IPS-18a (cell line): ENCODE results near the gene STK36.

Experiments
- H3K27ac ChIP-seq: one replicate; pipeline ENCODE4 v1.5.1; 2013; ENCODE audit warnings: low read length
- H3K27me3 ChIP-seq: one replicate; pipeline ENCODE4 v1.6.1; 2013; ENCODE audit warnings: mild to moderate bottlenecking, low read length; ENCODE audit not compliant: control insufficient read depth, insufficient read depth
- H3K36me3 ChIP-seq: one replicate; pipeline ENCODE4 v1.6.1; 2013; ENCODE audit warnings: low read depth, low read length; ENCODE audit not compliant: control insufficient read depth
- H3K4me1 ChIP-seq: one replicate; pipeline ENCODE4 v1.6.1; 2013; ENCODE audit warnings: low read depth, low read length; ENCODE audit not compliant: control insufficient read depth
- H3K4me3 ChIP-seq: one replicate; pipeline ENCODE4 v1.5.1; 2013; ENCODE audit warnings: low read length
- H3K9ac ChIP-seq: one replicate; pipeline ENCODE4 v1.6.1; 2013; ENCODE audit warnings: mild to moderate bottlenecking, low read length, moderate library complexity
- H3K9me3 ChIP-seq: one replicate; pipeline ENCODE4 v1.6.1; 2013; ENCODE audit warnings: low read depth, low read length; ENCODE audit not compliant: control insufficient read depth

Gene STK36, protein sequence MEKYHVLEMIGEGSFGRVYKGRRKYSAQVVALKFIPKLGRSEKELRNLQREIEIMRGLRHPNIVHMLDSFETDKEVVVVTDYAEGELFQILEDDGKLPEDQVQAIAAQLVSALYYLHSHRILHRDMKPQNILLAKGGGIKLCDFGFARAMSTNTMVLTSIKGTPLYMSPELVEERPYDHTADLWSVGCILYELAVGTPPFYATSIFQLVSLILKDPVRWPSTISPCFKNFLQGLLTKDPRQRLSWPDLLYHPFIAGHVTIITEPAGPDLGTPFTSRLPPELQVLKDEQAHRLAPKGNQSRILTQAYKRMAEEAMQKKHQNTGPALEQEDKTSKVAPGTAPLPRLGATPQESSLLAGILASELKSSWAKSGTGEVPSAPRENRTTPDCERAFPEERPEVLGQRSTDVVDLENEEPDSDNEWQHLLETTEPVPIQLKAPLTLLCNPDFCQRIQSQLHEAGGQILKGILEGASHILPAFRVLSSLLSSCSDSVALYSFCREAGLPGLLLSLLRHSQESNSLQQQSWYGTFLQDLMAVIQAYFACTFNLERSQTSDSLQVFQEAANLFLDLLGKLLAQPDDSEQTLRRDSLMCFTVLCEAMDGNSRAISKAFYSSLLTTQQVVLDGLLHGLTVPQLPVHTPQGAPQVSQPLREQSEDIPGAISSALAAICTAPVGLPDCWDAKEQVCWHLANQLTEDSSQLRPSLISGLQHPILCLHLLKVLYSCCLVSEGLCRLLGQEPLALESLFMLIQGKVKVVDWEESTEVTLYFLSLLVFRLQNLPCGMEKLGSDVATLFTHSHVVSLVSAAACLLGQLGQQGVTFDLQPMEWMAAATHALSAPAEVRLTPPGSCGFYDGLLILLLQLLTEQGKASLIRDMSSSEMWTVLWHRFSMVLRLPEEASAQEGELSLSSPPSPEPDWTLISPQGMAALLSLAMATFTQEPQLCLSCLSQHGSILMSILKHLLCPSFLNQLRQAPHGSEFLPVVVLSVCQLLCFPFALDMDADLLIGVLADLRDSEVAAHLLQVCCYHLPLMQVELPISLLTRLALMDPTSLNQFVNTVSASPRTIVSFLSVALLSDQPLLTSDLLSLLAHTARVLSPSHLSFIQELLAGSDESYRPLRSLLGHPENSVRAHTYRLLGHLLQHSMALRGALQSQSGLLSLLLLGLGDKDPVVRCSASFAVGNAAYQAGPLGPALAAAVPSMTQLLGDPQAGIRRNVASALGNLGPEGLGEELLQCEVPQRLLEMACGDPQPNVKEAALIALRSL (N-terminal part only)

DNA sequence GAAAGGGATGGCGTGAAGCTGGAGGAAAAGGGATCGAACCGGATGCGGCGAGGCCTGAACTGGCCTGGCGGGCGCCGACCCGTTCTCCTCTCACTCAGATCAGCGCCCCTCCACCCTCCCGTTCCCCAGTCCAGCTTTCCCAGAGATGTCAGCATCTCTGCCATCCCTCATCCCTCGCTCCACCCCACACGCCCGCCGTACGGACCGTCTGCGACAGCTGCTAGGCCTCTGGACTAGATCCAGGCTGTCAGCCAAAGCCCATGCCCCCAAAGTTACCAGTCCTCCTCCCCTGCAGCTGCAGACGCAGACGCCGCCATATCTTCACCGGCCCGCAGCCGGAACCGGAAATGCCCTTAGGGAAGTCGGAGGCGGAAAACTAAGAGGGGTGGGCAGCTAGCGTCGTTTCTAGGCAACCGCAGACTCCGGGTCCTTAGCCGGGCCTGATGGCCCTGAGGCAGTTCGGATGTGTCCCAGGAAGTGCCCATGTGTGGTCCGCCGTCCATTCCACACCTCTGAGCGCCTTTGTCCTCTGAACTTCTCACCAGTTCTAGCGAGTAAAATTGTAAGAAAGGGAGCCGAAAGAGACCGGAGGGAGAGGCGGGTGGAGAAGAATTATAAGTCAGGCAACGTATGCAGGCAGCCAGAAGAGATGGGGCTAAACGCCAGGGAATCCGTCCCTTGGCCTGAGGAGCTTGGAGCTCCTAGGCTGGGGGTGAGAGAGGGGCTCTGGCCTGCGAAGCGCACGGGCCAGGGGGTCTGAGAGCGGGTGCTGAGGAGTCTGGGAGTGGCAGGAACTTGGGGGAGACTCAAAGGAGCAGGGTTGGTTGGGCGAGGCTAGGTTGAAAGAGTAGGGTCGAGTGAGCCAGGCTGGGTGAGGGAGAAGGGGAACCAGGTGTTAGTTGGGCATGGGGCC lies at the start of gene STK36, which contains the start of gene RNF25:
STK36 (plus strand) TSS at position 433 of the 913 bp plus-strand sequence. CDS start 744 bp downstream, outside the sequence.
RNF25 (minus strand) TSS at position 349 of the 913 bp plus-strand sequence; CDS start at position 317, 32 bp downstream.
- peak within 1 kb of the TSS; percentile 74 for H3K27ac ChIP-seq
- peaks cover 20% of the 10 kb centered on the region for H3K36me3 ChIP-seq
- peak within 1 kb of the TSS; percentile 86 for H3K4me3 ChIP-seq
- peak within 1 kb of the TSS; percentile 86 for H3K9ac ChIP-seq
- no peaks in the 10 kb centered on the region for H3K27me3 ChIP-seq
- no peaks in the 10 kb centered on the region for H3K4me1 ChIP-seq
- no peaks in the 10 kb centered on the region for H3K9me3 ChIP-seq

DNA sequence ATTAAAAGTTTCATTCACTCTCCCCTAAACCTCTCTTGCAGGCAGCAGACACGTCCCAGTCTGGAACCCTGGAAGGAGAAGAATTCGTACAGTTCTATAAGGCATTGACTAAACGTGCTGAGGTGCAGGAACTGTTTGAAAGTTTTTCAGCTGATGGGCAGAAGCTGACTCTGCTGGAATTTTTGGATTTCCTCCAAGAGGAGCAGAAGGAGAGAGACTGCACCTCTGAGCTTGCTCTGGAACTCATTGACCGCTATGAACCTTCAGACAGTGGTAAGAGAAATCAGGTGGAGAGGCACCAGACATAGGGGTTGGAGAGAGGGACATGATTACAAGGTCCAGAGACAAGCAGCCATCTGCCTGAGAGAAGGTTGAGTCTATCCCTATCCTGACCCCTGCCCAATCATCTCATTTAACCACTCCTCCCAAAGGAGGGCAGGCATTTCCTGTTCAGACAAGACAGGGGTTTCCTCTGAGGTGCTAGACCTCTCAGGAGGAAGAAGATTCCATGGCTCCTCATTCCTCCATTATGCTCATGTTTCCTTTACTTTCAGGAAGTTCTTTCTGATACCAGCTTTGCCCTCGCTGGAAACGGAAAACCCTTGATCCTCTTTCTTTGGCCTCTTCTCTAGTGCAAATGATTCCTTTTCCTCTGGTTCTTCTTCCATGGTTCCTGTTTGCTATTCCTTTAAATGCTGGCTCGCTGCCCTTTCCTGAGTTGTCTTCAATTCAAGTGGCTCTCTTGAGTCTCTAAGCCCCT lies 49.1 kb upstream of the STK36 start:
- Histone ChIP-seq H3K27me3 (no peaks in the 10 kb centered on the region), H3K9me3 (no peaks in the 10 kb centered on the region), H3K27ac (no peak overlapping the region), H3K4me1 (no peaks in the 10 kb centered on the region), H3K36me3 (no peaks in the 10 kb centered on the region), H3K4me3 (no peak overlapping the region), H3K9ac (no peak overlapping the region)

DNA sequence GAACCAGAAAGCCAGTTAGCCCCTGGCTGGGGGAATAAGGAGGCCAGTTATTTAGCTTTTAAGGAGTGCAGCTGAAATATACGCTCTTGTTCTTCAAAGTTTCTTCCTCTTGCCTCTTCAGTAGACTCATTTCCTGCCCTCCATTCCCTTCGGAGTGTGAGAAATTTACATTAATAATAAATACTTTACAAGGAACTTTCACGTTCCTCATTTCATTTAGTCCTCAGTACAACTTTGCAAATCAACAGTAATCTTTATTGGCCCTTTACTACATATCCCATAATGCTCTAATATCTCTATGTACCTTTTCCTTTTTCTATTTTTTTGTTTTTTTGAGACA lies 48.5 kb upstream of the STK36 start:
- no peaks in the 10 kb centered on the region for H3K27me3 ChIP-seq
- H3K9ac ChIP-seq, result no peak overlapping the region
- no peaks in the 10 kb centered on the region for H3K36me3 ChIP-seq
- H3K4me1 ChIP-seq, result no peaks in the 10 kb centered on the region
- H3K27ac ChIP-seq, result no peak overlapping the region
- no peaks in the 10 kb centered on the region for H3K9me3 ChIP-seq
- H3K4me3 ChIP-seq, result no peak overlapping the region

DNA sequence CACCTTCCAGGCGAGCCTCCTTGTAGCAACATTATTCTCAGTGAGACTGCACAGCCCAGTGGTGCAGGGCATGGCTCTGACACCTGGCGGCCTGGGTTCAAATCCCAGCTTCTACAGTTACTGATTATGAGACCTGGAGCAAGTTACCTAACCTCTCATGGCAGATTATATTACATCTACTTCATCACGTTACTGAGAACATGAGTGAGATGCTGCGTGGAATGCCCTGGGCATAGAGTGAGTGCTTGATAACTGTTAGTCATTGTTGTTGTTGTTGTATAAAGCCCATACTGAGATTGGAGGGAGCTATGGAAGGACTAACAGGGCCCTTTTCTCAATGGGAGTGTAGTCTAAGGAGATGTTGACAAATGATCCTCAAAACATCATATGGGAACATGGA lies 45.5 kb upstream of the STK36 start:
- Histone ChIP-seq H3K36me3 (no peaks in the 10 kb centered on the region), H3K9ac (no peak overlapping the region), H3K27ac (no peak overlapping the region), H3K27me3 (no peaks in the 10 kb centered on the region), H3K4me3 (no peak overlapping the region), H3K4me1 (no peaks in the 10 kb centered on the region), H3K9me3 (no peaks in the 10 kb centered on the region)

DNA sequence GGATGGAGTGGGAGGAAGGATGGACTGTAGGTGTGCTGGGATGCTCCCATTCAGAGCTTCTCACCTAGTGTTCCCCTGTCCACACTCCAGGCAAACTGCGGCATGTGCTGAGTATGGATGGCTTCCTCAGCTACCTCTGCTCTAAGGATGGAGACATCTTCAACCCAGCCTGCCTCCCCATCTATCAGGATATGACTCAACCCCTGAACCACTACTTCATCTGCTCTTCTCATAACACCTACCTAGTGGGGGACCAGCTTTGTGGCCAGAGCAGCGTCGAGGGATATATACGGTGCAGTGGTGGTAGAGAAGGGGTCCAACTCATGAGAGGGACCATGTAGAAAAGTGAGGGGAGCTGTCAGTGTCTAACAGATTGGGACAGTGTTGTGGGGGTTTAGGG lies 43.9 kb upstream of the STK36 start:
- no peaks in the 10 kb centered on the region for H3K9me3 ChIP-seq
- no peaks in the 10 kb centered on the region for H3K36me3 ChIP-seq
- H3K4me1 ChIP-seq, result no peaks in the 10 kb centered on the region
- H3K4me3 ChIP-seq, result no peak overlapping the region
- H3K27me3 ChIP-seq, result no peaks in the 10 kb centered on the region
- H3K27ac ChIP-seq, result no peak overlapping the region
- H3K9ac ChIP-seq, result no peak overlapping the region

DNA sequence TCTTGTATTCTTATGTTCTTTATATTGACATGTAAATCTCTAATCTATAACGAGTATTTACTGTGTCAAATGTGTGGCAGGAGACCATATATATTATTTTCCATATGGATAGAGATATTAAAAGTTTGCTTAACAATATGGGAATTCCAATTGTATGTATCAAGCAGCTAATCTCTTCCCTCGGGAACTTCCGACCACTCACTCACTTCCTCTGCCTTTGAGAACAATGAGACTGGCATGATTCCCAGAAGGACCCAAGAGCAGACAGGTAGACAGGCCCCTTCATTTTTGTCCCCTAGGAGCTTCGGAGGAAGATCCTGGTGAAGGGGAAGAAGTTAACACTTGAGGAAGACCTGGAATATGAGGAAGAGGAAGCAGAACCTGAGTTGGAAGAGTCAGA lies 40.0 kb upstream of the STK36 start:
- Histone ChIP-seq H3K4me3 (no peak overlapping the region), H3K27ac (no peak overlapping the region), H3K27me3 (no peaks in the 10 kb centered on the region), H3K4me1 (no peaks in the 10 kb centered on the region), H3K9me3 (no peaks in the 10 kb centered on the region), H3K9ac (no peak overlapping the region), H3K36me3 (peaks cover 20% of the 10 kb centered on the region)

DNA sequence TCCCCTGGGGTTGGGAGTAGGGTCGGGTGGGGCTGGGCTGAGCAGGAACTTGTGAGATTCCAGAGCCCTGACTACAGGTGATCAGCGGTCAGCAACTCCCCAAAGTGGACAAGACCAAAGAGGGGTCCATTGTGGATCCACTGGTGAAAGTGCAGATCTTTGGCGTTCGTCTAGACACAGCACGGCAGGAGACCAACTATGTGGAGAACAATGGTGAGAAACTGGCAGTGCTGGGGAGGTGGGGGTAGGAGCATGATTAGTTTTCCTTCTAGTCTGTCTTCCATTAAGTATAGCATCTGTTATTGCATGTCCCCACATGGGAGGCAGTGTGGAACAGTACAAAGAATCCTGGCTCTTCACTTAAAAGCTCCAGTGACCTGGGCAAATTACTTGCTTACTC lies 36.2 kb upstream of the STK36 start:
- Histone ChIP-seq H3K9ac (no peak overlapping the region), H3K9me3 (no peaks in the 10 kb centered on the region), H3K27me3 (no peaks in the 10 kb centered on the region), H3K36me3 (peaks cover 53% of the 10 kb centered on the region), H3K4me1 (no peaks in the 10 kb centered on the region), H3K27ac (no peak overlapping the region), H3K4me3 (no peak overlapping the region)

DNA sequence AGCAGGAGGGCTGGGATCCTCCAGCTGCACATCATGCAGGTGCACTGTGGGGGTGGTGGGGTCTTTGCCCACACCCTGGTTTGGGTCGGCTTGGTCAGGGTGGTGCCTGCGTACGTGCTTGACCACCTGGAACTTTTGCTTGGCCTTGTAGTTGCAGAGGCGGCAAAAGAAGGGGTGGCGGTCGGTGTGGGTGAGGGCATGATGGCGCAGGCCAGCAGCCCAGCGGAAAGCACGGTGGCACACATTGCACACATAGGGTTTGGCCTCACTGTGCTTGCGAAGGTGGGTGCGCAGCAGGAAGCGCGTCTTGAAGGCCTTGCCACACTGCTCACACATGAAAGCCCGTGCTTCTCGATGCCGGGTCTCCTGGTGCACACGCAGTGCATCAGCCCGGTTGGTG lies 33.5 kb upstream of the STK36 start:
- peaks cover 65% of the 10 kb centered on the region for H3K36me3 ChIP-seq
- no peaks in the 10 kb centered on the region for H3K4me1 ChIP-seq

DNA sequence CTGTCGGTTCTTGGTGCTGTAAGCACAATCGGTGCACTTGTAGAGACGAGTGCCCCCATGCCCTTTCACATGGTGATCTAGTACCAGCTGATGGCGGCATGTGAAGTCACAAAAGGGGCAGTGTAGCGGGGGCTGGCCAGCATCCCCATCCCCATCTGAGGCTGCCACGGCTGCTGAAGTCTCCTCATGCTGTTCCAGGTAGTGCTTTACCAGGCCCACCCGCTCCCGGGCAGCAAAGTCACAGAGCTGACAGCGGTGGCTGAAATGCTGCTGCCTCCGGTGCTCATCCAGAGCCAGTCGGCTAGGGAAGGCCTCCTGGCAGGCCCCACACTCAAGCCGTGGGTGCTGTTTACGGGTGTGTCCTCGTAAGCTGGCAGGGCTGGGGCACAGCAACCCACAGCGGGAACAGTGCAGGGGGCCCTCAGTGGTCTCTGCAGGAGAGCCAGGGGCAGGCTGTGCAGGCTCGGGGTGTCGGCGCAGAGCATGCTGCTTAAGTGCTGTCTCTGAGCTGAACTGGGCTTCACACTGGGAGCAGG lies 29.7 kb upstream of the STK36 start:
- Histone ChIP-seq H3K9me3 (no peaks in the 10 kb centered on the region), H3K36me3 (peaks cover 71% of the 10 kb centered on the region), H3K27ac (no peak overlapping the region), H3K4me1 (no peaks in the 10 kb centered on the region), H3K9ac (no peak overlapping the region), H3K27me3 (no peaks in the 10 kb centered on the region), H3K4me3 (no peak overlapping the region)

More for the DNA sequence above, 33.5 kb upstream of the STK36 start:
- H3K9me3 ChIP-seq, result no peaks in the 10 kb centered on the region
- no peak overlapping the region for H3K4me3 ChIP-seq
- no peaks in the 10 kb centered on the region for H3K27me3 ChIP-seq
- H3K9ac ChIP-seq, result no peak overlapping the region
- no peak overlapping the region for H3K27ac ChIP-seq

DNA sequence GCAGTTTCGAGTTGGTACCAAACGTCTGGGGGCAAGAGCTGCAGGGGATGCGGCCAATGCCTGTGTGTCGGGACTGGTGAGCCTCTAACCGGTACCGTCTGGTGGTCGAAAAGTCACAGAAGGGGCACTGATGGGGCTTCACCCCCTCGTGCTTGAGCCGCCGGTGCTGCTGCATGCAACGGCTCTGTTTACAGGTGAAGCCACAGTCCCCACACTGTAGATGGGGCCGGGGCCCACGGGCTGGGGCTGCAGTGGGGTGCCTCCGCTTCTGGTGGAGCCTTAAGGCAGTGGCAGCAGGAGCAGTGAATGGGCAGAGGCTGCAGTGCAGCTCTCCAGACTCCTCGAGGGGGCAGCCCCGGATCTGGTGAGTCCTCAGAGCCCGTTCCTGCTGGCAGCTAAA lies 29.1 kb upstream of the STK36 start:
- no peaks in the 10 kb centered on the region for H3K27me3 ChIP-seq
- no peaks in the 10 kb centered on the region for H3K4me1 ChIP-seq
- no peak overlapping the region for H3K27ac ChIP-seq
- no peaks in the 10 kb centered on the region for H3K9me3 ChIP-seq
- no peak overlapping the region for H3K9ac ChIP-seq
- no peak overlapping the region for H3K4me3 ChIP-seq
- peaks cover 70% of the 10 kb centered on the region for H3K36me3 ChIP-seq
